H1 (cell line): ENCODE results near the gene CTCF. TPM values are rescaled to one million over a fixed set of nuclear protein-coding genes. Genes with fewer than 3 reads are reported as not detected.

ENCODE experiments used
- CHD7 ChIP-seq: fragments of 300-600 bp; sonication (generic); IDR thresholded peaks from 2 replicates; pipeline ENCODE4 v1.7.1; 2012; ENCODE audit warnings: low read length, moderate library complexity, mild to moderate bottlenecking, inconsistent platforms; ENCODE audit not compliant: insufficient replicate concordance
- FOSL1 ChIP-seq: IDR thresholded peaks from 2 replicates; pipeline ENCODE4 v1.6.1; 2011; ENCODE audit warnings: mild to moderate bottlenecking, low read depth, low read length, moderate library complexity; ENCODE audit not compliant: insufficient read depth
- RAD21 ChIP-seq, 2 experiments: IDR thresholded peaks in 1 of 2; conservative IDR thresholded peaks in 1 of 2; 2 replicates each; pipeline ENCODE4 v1.6.1; 2011; ENCODE audit warnings: low read depth in 2 of 2, low read length in 2 of 2, improper control_type of control experiment in 1 of 2, inconsistent platforms in 1 of 2, mild to moderate bottlenecking in 1 of 2, moderate library complexity in 1 of 2
- polyA plus RNA-seq, 7 experiments: library from polyadenylated mRNA; depleted of rRNA in 3 of 7; stranded (reverse) in 5 of 7; unstranded in 2 of 7; fragments of >200 nt in 5 of 7; fragments of 200-250 nt in 2 of 7; gene quantifications; 1 replicate in 5 of 7; 2 replicates in 1 of 7; 4 replicates in 1 of 7; pipeline versions ENCODE4 v1.2.1 to v1.2.3, GENCODE V29; 2011 to 2013; ENCODE audit warnings: missing spikeins in 2 of 7, mixed read lengths in 2 of 7
- total RNA-seq: library from RNA; stranded (reverse); fragmentation: NEBNext Ultra II Directional; extraction: Animal tissue kit (Norgen Biotek cat#: 25700); gene quantifications from 2 replicates; pipeline ENCODE4 v1.2.1, GENCODE V29; 2021

The CTCF gene
- total and polyA plus RNA-seq, 2 of the 8 experiments (the other 6 are each of a cell fraction or from before 2014, with no cell fraction given), result 32.4 to 66.0 TPM

DNA sequence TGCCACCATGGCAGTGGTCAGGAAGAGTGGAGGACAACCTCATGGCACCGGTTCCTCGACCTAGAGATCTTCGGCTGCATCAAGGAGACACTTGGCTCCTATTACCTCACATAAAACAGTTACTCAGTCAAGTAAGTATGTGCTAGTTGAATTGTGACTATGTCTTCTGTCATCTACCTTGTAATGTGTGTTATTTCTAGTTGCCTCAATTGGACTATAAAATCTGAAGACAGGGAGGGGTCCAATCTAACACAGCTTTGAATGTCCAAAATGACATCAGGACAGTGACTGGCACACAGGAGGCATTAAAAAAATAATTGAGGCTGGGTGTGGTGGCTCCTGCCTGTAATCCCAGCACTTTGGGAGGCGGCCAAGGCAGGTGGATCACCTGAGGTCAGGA, 121.4 kb downstream of the CTCF start (continued):
- TF ChIP-seq CHD7 (no peak), RAD21 (IDR thresholded peaks at IDR 0.05 in 1 of 2, conservative IDR thresholded peaks at IDR 0.05 in 1 of 2; ENCODE audit: low read depth in 2 of 2, low read length in 2 of 2) (no peak), FOSL1 (no peak)
